Measurements from ENCODE around the gene SPIRE1. TPM values are rescaled to one million over a fixed set of nuclear protein-coding genes. Genes with fewer than 3 reads are reported as not detected.

The SPIRE1 gene
- polyA plus RNA-seq, 1 donor from 2014 or later, result 22.2 TPM

DNA sequence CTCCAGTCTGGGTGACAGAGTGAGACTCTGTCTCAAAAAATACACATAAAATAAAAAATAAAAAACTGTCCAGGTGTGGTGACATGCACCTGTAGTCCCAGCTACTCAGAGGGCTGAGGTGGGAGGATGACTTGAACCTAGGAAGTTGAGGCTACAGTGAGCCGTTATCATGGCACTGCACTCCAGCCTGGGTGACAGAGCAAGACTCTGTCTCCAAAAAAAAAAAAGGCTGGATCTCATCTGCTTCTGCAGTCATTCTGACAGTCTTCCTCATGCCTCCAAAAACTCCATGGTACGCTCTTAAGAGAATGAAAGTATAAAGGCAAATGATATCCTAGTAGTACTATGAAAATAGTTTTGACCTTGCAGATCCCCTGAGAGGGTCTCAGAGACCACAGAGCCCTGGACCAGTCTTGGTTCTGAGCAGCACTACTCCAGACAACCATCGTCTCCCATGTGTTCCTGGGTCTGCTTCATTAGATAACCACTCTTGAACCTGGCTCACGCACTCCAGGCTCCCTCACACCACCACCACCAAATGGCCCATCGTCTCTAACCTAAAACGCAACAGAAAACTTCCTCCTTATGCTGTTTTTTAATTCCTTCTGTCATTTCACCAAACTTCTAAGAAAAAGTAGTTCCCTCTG, 26.0 kb downstream of the SPIRE1 start:
- Histone ChIP-seq H3K9ac (ENCODE audit: low read length) (no peak overlapping the region), H2AFZ (ENCODE audit: low read depth, low read length) (no peak overlapping the region), H3K36me3 (ENCODE audit: insufficient read depth, low read length) (no peaks in the 10 kb centered on the region), H3K27me3 (ENCODE audit: insufficient read depth, low read depth, low read length) (no peaks in the 10 kb centered on the region), H3K4me2 (ENCODE audit: low read length) (no peak overlapping the region), H3K79me2 (replicated peaks; ENCODE audit: insufficient read depth, low read length) (no peaks in the 10 kb centered on the region), H3K9me3 (ENCODE audit: low read length) (no peaks in the 10 kb centered on the region), H3K9me2 (ENCODE audit: insufficient read depth, low read length) (no peaks in the 10 kb centered on the region), H4K20me1 (ENCODE audit: insufficient read depth) (no peaks in the 10 kb centered on the region), H3K27ac (ENCODE audit: low read length) (no peak overlapping the region), H3K4me3 (ENCODE audit: low read length) (no peak overlapping the region), H3F3A (ENCODE audit: insufficient read depth, low read length, poor library complexity, severe bottlenecking) (peaks cover 3% of the 10 kb centered on the region)
- no peak for TF ChIP-seq SMC3 (conservative IDR thresholded peaks at IDR 0.05; ENCODE audit: poor library complexity)
- TF ChIP-seq TAF1 (IDR thresholded peaks at IDR 0.05; ENCODE audit: low read depth), result no peak
- TF ChIP-seq, protein P1, sequence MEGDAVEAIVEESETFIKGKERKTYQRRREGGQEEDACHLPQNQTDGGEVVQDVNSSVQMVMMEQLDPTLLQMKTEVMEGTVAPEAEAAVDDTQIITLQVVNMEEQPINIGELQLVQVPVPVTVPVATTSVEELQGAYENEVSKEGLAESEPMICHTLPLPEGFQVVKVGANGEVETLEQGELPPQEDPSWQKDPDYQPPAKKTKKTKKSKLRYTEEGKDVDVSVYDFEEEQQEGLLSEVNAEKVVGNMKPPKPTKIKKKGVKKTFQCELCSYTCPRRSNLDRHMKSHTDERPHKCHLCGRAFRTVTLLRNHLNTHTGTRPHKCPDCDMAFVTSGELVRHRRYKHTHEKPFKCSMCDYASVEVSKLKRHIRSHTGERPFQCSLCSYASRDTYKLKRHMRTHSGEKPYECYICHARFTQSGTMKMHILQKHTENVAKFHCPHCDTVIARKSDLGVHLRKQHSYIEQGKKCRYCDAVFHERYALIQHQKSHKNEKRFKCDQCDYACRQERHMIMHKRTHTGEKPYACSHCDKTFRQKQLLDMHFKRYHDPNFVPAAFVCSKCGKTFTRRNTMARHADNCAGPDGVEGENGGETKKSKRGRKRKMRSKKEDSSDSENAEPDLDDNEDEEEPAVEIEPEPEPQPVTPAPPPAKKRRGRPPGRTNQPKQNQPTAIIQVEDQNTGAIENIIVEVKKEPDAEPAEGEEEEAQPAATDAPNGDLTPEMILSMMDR (IDR thresholded peaks at IDR 0.05; ENCODE audit: poor library complexity, severe bottlenecking), result no peak
- TF ChIP-seq, protein P2, sequence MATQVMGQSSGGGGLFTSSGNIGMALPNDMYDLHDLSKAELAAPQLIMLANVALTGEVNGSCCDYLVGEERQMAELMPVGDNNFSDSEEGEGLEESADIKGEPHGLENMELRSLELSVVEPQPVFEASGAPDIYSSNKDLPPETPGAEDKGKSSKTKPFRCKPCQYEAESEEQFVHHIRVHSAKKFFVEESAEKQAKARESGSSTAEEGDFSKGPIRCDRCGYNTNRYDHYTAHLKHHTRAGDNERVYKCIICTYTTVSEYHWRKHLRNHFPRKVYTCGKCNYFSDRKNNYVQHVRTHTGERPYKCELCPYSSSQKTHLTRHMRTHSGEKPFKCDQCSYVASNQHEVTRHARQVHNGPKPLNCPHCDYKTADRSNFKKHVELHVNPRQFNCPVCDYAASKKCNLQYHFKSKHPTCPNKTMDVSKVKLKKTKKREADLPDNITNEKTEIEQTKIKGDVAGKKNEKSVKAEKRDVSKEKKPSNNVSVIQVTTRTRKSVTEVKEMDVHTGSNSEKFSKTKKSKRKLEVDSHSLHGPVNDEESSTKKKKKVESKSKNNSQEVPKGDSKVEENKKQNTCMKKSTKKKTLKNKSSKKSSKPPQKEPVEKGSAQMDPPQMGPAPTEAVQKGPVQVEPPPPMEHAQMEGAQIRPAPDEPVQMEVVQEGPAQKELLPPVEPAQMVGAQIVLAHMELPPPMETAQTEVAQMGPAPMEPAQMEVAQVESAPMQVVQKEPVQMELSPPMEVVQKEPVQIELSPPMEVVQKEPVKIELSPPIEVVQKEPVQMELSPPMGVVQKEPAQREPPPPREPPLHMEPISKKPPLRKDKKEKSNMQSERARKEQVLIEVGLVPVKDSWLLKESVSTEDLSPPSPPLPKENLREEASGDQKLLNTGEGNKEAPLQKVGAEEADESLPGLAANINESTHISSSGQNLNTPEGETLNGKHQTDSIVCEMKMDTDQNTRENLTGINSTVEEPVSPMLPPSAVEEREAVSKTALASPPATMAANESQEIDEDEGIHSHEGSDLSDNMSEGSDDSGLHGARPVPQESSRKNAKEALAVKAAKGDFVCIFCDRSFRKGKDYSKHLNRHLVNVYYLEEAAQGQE (IDR thresholded peaks at IDR 0.05; ENCODE audit: borderline replicate concordance), result no peak
- no peak for TF ChIP-seq RAD21 (conservative IDR thresholded peaks at IDR 0.05)
- no peak for TF ChIP-seq MXI1 (conservative IDR thresholded peaks at IDR 0.05; ENCODE audit: poor library complexity, severe bottlenecking)
- no peak for TF ChIP-seq EZH2 (IDR thresholded peaks at IDR 0.05; ENCODE audit: borderline replicate concordance, insufficient read depth, low read length, poor library complexity, severe bottlenecking)
- TF ChIP-seq EP300 (conservative IDR thresholded peaks at IDR 0.05; ENCODE audit: poor library complexity, severe bottlenecking), result no peak
- no peak for TF ChIP-seq POLR2AphosphoS5 (IDR thresholded peaks at IDR 0.05)

DNA sequence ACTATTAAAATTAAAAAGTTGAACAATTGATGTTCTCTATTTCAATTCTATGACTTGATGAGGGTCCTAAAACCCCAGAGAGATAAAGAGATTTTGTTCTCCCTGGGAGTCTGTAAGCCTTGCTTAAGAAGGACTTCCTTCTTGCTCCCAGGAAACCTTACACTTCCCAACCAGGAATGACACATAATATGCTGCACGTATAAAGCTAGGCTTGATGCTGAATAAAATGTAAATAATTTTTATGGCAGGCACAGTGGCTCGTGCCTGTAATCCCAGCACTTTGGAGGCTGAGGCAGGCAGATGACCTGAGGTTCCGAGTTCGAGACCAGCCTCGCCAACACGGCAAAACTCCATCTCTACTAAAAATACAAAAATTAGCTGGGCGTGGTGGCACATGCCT, 27.8 kb downstream of the SPIRE1 start:
- no peaks in the 10 kb centered on the region for H3K27me3 ChIP-seq (ENCODE audit: insufficient read depth, low read depth, low read length)
- H3K79me2 ChIP-seq (replicated peaks; ENCODE audit: insufficient read depth, low read length), result no peaks in the 10 kb centered on the region
- TF ChIP-seq POLR2AphosphoS5 (IDR thresholded peaks at IDR 0.05), result no peak
- TF ChIP-seq, protein P2 (IDR thresholded peaks at IDR 0.05; ENCODE audit: borderline replicate concordance), result no peak
- no peak for TF ChIP-seq TAF1 (IDR thresholded peaks at IDR 0.05; ENCODE audit: low read depth)
- TF ChIP-seq RAD21 (conservative IDR thresholded peaks at IDR 0.05), result no peak
- no peak for TF ChIP-seq MXI1 (conservative IDR thresholded peaks at IDR 0.05; ENCODE audit: poor library complexity, severe bottlenecking)
- TF ChIP-seq, protein P1 (IDR thresholded peaks at IDR 0.05; ENCODE audit: poor library complexity, severe bottlenecking), result no peak
- TF ChIP-seq EZH2 (IDR thresholded peaks at IDR 0.05; ENCODE audit: borderline replicate concordance, insufficient read depth, low read length, poor library complexity, severe bottlenecking), result no peak
- no peak for TF ChIP-seq SMC3 (conservative IDR thresholded peaks at IDR 0.05; ENCODE audit: poor library complexity)
- TF ChIP-seq EP300 (conservative IDR thresholded peaks at IDR 0.05; ENCODE audit: poor library complexity, severe bottlenecking), result no peak
- H3K36me3 ChIP-seq (ENCODE audit: insufficient read depth, low read length), result no peaks in the 10 kb centered on the region
- H3F3A ChIP-seq (ENCODE audit: insufficient read depth, low read length, poor library complexity, severe bottlenecking), result peaks cover 3% of the 10 kb centered on the region
- no peak overlapping the region for H3K4me3 ChIP-seq (ENCODE audit: low read length)
- H3K4me2 ChIP-seq (ENCODE audit: low read length), result no peak overlapping the region
- no peak overlapping the region for H3K9ac ChIP-seq (ENCODE audit: low read length)
- no peaks in the 10 kb centered on the region for H4K20me1 ChIP-seq (ENCODE audit: insufficient read depth)
- H3K27ac ChIP-seq (ENCODE audit: low read length), result no peak overlapping the region
- no peaks in the 10 kb centered on the region for H3K9me3 ChIP-seq (ENCODE audit: low read length)
- no peaks in the 10 kb centered on the region for H3K9me2 ChIP-seq (ENCODE audit: insufficient read depth, low read length)
- no peak overlapping the region for H2AFZ ChIP-seq (ENCODE audit: low read depth, low read length)

All from neural cell (in vitro differentiated cells).